NCI-H2029 (cell line): ENCODE data around the gene GABRR2.
"Not testable (repeated sequence)": the region's sequence is repeated elsewhere in the genome, so short reads cannot be mapped to it uniquely, and the experiment has no call there.

Source experiments
- DNase-seq: peaks from one replicate; lab custom pipeline; 2025; lab: John Stamatoyannopoulos, UW

GABRR2 gene

DNA sequence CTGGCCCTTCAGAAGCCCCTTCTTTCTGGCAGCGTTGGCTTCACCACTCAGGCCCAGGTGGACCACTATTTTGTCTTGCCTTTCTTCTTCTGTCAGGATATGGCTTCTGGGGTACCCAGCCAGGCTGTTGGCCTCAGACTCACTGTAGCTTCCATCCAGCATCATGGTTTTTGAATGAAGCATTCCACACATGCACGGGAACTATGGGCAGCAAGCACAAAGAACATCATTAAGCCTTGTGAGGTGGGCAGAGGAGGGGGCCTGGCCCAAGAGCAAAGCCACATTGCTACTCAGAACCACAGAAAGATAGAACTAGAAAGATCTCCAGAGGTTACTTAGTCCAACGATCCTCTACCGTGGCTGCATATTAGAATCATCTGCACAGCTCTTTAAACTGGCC is 57.3 kb downstream of the GABRR2 start:
- DNase-seq = no peak

- no peak for DNase-seq
Observed at GRCh38 chr6:89257346-89257745, 57.8 kb downstream of the GABRR2 start.

- DNase-seq = no peak
Observed at GRCh38 chr6:89255417-89255816, 59.7 kb downstream of the GABRR2 start.

DNA sequence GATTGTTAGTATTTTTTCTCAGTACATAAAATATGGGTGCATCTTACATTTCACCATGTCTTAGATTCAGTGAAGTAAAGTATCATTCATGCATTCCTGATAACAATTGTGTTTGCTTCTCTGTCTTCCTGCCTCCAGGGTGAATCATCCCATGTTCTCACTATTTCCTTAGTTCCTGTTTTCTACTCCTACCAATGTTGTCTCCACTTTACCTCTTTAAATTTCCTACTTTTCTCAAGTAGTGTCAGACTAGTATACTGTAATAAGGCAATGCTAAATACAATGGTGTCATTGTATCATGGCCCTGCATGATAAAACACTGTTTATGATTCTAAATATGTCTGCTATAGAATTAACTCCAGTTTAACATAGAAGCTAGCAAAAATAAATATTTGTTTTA is 60.5 kb downstream of the GABRR2 start:
- DNase-seq = no peak

GRCh38 chr6:89252907-89253306 is 62.2 kb downstream of the GABRR2 start:
- no peak for DNase-seq

DNA sequence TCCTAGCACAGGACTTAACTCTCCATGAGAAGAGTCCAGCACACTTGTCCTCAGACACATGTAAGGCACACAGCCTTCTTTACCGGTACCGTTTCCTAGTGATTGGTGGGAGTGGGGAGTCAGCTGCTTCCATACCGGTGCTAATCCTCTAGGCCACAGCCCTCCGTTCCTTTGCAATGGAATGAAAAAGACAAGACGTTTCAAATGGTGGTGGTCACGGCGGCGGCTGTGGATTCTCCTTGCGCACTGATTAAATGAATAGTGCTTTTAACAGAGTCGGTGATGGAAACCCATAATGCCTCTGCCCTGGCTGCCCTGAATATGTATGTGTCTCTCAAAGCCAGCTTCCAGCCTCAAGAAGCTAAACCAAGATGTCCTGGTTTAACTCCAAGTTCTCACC is 63.1 kb downstream of the GABRR2 start:
- DNase-seq = no peak

DNA sequence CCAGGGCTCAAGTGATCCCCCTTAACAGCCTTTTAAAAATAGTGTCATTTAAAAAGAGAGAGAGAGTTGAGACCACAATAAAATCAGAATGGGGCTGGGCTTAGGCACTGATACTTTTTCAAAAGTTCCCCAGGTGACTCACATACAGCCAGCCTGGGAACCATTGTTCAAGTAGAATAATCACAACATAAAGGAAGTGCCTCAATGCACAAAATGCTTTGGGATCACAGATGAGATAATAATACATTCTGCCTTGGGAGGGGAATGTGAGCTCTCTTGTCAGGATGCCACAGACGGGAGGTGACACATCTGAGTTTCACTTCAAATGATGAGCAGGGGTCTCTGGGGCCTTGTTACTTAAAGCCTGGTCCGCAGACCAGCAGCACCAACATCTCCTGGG is 63.9 kb downstream of the GABRR2 start:
- DNase-seq = no peak

DNA sequence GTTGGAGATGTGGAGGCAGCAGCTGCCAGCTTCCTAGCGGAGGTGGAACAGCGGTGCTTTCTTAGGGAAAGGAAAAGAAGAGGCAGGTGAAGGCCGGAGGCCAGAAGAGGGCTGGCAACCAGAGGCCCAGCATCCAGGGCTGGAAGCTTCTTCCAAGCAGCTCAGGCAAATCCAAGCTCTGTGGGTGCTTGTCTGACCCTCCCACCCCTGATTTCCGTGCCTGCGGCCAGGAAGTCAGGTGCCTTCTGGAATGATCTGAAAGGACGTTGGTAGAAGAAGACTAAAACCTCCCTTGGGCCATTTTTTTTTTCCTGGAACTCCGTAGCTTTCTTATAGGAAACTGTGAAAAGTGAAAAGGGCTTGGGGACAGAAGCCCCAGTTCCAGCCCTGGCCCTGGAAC is 64.9 kb downstream of the GABRR2 start:
- DNase-seq = no peak

GRCh38 chr6:89244241-89244985 is 70.7 kb downstream of the GABRR2 start:
- DNase-seq = no peak

- DNase-seq = no peak
Observed at GRCh38 chr6:89243331-89243629, 71.8 kb downstream of the GABRR2 start.

GRCh38 chr6:89242574-89243330 is 72.3 kb downstream of the GABRR2 start:
- DNase-seq = peak; percentile 28

GRCh38 chr6:89239338-89239737 is 75.8 kb downstream of the GABRR2 start:
- DNase-seq = no peak

- no peak for DNase-seq
Observed at GRCh38 chr6:89237158-89237557, 77.9 kb downstream of the GABRR2 start.

DNA sequence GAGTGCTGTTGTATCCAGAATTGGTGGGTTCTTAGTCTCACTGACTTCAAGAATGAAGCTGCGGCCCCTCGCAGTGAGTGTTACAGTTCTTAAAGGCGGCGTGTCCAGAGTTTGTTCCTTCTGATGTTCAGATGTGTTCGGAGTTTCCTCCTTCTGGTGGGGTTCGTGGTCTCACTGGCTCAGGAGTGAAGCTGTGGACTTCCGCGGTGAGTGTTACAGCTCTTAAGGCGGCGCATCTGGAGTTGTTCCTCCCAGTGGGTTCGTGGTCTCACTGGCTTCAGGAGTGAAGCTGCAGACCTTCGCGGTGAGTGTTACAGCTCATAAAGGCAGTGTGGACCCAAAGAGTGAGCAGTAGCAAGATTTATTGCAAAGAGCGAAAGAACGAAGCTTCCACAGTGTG is 81.5 kb downstream of the GABRR2 start:
- DNase-seq = not testable (repeated sequence)

- no peak for DNase-seq
Observed at GRCh38 chr6:89222712-89223039, 92.4 kb downstream of the GABRR2 start.

DNA sequence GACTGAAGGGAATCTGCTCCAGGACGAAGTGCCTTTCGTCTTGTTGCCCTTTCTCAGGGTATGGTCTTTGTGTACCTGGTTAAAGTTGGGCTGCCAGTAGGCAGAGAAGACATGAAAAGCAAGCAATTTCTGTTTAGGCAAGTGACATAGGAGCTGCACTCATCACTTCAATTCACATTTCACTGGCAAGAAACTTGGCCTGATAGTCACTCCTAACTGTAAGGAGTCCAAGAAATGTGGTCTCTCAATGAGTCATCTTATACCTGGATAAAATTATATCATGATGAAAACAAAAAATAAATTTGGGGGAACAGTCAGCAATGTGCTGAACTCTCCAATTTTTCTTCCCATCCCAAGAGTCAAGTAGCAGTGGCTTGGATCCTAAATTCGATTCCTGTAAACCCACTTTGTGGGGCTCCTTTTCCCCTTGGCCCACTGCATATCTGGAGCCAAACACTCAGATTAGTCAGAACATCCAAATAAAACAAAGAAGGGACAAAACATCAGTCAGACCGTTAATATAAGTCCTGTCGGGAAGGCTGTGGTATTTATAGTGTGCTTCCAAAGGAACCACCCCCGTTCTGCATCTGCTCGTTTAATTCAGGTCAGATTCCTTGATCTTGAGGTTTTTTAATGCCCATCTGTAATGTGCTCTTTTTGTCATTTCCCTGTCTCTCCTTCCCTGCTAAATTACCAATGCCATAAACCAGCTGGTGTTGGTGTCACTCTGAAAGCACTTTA is 93.0 kb downstream of the GABRR2 start:
- DNase-seq = no peak

GRCh38 chr6:89221129-89221528 is 94.0 kb downstream of the GABRR2 start:
- DNase-seq = no peak

GRCh38 chr6:89217299-89217910 is 97.7 kb downstream of the GABRR2 start, which contains the start of gene GABRR1:
Gene GABRR1, minus strand, starts transcription at chr6:89217358. Its CDS starts 36 bp downstream, at chr6:89217322.
- peak; percentile 4 for DNase-seq

- no peak for DNase-seq
Observed at GRCh38 chr6:89216411-89216810, 98.7 kb downstream of the GABRR2 start.

DNA sequence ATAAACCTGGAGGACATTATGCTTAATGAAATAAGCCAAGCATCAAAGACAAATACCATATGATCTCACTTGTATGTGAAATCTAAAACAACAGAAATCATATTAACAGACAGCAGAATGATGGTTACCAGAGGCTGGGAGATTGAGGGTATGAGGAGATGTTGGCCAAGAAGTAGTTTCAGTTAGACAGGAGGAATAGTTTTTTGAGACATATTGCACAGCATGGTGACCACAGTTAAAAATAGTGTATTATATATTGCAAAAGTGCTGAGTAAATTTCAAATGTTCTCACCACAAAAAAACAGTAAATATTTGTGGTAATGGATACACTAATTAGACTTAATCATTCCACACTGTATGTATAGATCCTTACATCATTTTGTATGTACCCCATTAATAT is 99.7 kb downstream of the GABRR2 start:
- no peak for DNase-seq

- DNase-seq = no peak
Observed at GRCh38 chr6:89214197-89214596, 100.9 kb downstream of the GABRR2 start.

DNA sequence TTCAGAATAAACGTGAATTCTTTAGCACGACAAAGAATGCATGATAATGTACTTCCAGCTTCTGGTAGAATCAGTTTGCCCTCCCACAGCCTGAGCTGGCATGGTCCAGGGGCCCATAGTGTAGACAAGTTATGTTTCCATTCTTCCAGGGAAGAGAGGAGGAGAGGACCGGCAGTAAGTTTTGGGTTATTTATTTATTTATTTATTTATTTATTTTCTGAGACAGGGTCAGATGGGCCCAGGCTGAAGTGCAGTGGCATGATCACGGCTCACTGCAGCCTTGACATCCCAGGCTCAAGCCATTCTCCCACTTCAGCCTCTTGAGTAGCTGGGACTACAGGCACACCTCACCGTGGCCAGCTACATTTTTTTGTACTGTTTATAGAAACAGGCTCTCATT is 102.6 kb downstream of the GABRR2 start:
- no peak for DNase-seq

DNA sequence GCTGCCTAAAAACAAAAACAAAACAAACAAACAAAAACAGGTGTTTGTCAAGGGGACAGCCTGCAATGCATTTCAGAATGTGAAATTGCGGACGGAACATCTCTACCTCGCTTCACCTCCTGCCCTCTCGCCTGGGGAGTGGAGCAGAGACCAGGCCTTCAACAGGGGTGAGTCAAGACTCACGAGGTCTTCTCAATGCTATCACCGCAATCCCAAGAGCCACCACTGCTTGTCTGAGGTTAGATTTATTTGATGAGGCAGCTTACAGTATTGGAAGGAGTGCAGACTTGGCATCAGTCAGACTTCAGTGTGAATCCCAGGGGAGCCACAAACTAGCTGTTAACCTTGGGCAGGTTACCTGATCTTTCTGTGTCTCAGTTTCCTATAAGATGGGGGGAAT is 105.6 kb downstream of the GABRR2 start:
- DNase-seq = no peak
